ENCODE results near the gene MAP3K1. TPM values are rescaled to one million over a fixed set of nuclear protein-coding genes. Genes with fewer than 3 reads are reported as not detected.

The MAP3K1 gene
- total RNA-seq, 1 donor from 2014 or later, result 33.1 TPM

DNA sequence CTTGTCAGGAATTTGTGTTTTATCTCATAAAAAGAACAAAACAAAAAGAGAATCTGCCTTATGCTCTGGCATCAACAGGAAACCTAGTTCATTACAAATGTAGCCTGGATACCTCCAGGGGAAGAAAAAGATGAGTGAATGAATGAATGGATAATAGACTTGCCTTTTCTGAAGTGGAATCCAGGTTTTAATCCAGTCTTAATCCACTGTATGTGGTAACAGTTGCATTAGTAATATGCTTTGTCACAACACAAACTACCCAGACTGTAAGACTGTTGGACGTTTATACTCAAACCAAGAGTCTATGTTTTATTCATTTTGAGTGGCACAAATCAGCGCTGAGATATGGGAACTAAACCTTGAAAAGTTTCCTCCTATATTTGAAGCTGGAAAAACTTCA is 32.1 kb upstream of the MAP3K1 start:
- no peak overlapping the region for H3K4me3 ChIP-seq
- no peak overlapping the region for H3K27ac ChIP-seq
- H3K36me3 ChIP-seq, result no peaks in the 10 kb centered on the region
- no peaks in the 10 kb centered on the region for H3K27me3 ChIP-seq
- no peaks in the 10 kb centered on the region for H3K4me1 ChIP-seq
- DNase-seq (ENCODE audit: extremely low spot score in 2 of 2), result no peak
- intact Hi-C loops (cut with DNase I), result no loop called here
- no peaks in the 10 kb centered on the region for H3K9me3 ChIP-seq
- TF ChIP-seq POLR2AphosphoS5 (IDR thresholded peaks at IDR 0.05; ENCODE audit: insufficient read depth in 1 of 2, low read depth in 1 of 2), result no peak
- no peak for TF ChIP-seq POLR2A (IDR thresholded peaks at IDR 0.05)
- TF ChIP-seq, protein P1, sequence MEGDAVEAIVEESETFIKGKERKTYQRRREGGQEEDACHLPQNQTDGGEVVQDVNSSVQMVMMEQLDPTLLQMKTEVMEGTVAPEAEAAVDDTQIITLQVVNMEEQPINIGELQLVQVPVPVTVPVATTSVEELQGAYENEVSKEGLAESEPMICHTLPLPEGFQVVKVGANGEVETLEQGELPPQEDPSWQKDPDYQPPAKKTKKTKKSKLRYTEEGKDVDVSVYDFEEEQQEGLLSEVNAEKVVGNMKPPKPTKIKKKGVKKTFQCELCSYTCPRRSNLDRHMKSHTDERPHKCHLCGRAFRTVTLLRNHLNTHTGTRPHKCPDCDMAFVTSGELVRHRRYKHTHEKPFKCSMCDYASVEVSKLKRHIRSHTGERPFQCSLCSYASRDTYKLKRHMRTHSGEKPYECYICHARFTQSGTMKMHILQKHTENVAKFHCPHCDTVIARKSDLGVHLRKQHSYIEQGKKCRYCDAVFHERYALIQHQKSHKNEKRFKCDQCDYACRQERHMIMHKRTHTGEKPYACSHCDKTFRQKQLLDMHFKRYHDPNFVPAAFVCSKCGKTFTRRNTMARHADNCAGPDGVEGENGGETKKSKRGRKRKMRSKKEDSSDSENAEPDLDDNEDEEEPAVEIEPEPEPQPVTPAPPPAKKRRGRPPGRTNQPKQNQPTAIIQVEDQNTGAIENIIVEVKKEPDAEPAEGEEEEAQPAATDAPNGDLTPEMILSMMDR (IDR thresholded peaks at IDR 0.05), result no peak

DNA sequence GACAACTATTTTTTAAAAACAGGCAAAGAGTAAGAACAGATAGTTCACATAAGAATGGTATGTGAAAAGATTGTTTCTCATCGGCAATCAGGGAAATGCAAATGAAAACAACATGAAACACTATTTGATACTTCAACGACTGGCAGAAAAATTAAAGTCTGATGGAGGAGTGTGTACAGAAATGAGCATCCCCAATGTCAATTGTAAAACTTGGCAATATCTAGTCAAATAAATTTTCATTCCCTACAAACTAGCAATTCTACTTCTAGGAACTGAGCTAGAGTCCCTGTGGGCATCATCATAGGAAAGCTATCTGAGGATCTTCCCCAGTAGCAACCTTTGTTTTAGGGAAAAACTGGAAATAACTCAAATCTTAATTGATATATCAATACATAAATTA is 29.0 kb upstream of the MAP3K1 start:
- no peaks in the 10 kb centered on the region for H3K9me3 ChIP-seq
- no peak overlapping the region for H3K4me3 ChIP-seq
- no peak for DNase-seq (ENCODE audit: extremely low spot score in 2 of 2)
- no peaks in the 10 kb centered on the region for H3K4me1 ChIP-seq
- no peaks in the 10 kb centered on the region for H3K36me3 ChIP-seq
- no peak overlapping the region for H3K27ac ChIP-seq
- intact Hi-C loops (cut with DNase I), result no loop called here
- TF ChIP-seq, protein P1 (IDR thresholded peaks at IDR 0.05), result no peak
- TF ChIP-seq POLR2A (IDR thresholded peaks at IDR 0.05) (no peak), POLR2AphosphoS5 (IDR thresholded peaks at IDR 0.05; ENCODE audit: insufficient read depth in 1 of 2, low read depth in 1 of 2) (no peak)
- no peaks in the 10 kb centered on the region for H3K27me3 ChIP-seq

DNA sequence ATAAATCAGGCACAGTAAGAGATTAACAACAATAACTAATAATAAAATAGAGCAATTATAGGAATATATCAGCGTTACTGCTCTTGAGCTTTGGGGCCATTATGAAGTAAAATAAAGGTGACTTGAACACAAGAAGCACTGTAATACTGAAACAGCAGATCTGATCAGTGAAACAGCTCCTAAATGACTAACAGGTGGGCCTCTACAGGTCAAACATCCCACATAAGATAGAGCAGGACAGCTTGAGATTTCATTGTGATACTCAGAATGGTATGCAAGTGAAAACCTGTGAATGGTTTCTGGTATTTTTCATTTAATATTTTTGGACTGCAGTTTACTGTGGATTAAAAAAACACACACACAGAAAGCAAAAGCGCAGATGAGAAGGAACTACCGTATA is 24.0 kb upstream of the MAP3K1 start:
- DNase-seq (ENCODE audit: extremely low spot score in 2 of 2), result no peak
- no peaks in the 10 kb centered on the region for H3K9me3 ChIP-seq
- H3K36me3 ChIP-seq, result no peaks in the 10 kb centered on the region
- intact Hi-C loops (cut with DNase I), result no loop called here
- H3K4me3 ChIP-seq, result no peak overlapping the region
- H3K27ac ChIP-seq, result no peak overlapping the region
- no peaks in the 10 kb centered on the region for H3K4me1 ChIP-seq
- TF ChIP-seq POLR2AphosphoS5 (IDR thresholded peaks at IDR 0.05; ENCODE audit: insufficient read depth in 1 of 2, low read depth in 1 of 2) (no peak), POLR2A (IDR thresholded peaks at IDR 0.05) (no peak)
- TF ChIP-seq, protein P1 (IDR thresholded peaks at IDR 0.05), result no peak
- H3K27me3 ChIP-seq, result no peaks in the 10 kb centered on the region

DNA sequence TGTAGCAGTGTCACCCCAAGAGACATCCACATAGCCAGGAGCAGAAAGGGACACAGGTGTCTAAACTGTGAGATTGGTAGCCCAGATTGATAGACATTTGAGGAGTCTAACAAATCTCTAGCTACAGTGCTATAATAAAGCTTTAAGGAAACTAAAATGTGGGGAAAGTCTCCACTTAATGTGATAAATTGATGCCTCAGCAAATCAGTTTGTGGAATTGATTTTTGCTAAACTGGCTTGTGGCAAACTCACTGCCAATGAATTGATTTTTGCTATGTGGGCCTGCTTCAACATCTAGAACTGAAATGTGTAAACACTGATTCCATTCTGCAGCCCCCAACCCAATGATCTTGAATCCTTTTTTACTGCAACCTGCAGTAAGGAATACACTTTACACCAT is 16.8 kb upstream of the MAP3K1 start:
- intact Hi-C loops (cut with DNase I), result no loop called here
- H3K9me3 ChIP-seq, result no peaks in the 10 kb centered on the region
- no peak for DNase-seq (ENCODE audit: extremely low spot score in 2 of 2)
- TF ChIP-seq POLR2A (IDR thresholded peaks at IDR 0.05) (no peak), POLR2AphosphoS5 (IDR thresholded peaks at IDR 0.05; ENCODE audit: insufficient read depth in 1 of 2, low read depth in 1 of 2) (no peak)
- TF ChIP-seq, protein P1 (IDR thresholded peaks at IDR 0.05), result no peak
- no peaks in the 10 kb centered on the region for H3K27me3 ChIP-seq
- no peak overlapping the region for H3K27ac ChIP-seq
- H3K36me3 ChIP-seq, result no peaks in the 10 kb centered on the region
- H3K4me3 ChIP-seq, result no peak overlapping the region
- H3K4me1 ChIP-seq, result no peaks in the 10 kb centered on the region

DNA sequence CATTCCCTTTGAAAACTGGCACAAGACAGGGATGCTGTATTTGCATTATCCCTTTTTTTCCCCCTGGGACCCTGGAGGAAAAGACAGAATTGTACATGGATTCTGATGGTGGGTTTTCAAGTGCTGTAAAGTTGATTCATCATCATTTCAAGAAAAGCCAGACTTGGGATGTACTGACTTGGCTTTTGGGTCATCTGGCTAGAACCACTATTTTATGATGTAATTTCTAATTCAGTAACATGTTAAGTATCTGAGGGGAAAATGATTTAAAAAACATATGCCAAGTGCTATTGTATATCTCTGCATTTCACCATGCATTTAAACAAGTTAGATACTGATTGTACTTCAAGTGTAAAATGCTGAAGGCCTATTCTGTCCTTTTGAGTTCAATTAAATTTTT is 15.2 kb upstream of the MAP3K1 start:
- intact Hi-C loops (cut with DNase I), result no loop called here
- no peak for TF ChIP-seq POLR2AphosphoS5 (IDR thresholded peaks at IDR 0.05; ENCODE audit: insufficient read depth in 1 of 2, low read depth in 1 of 2)
- TF ChIP-seq, protein P1 (IDR thresholded peaks at IDR 0.05), result no peak
- TF ChIP-seq POLR2A (IDR thresholded peaks at IDR 0.05), result no peak
- no peaks in the 10 kb centered on the region for H3K27me3 ChIP-seq
- H3K36me3 ChIP-seq, result no peaks in the 10 kb centered on the region
- H3K9me3 ChIP-seq, result no peaks in the 10 kb centered on the region
- DNase-seq (ENCODE audit: extremely low spot score in 2 of 2), result no peak
- no peaks in the 10 kb centered on the region for H3K4me1 ChIP-seq
- no peak overlapping the region for H3K27ac ChIP-seq
- no peak overlapping the region for H3K4me3 ChIP-seq

Measured in vagina (tissue), 2 donors.